Measurements from ENCODE around the gene NLRP6. TPM values are rescaled to one million over a fixed set of nuclear protein-coding genes. Genes with fewer than 3 reads are reported as not detected.
"Not testable (repeated sequence)": the region's sequence is repeated elsewhere in the genome, so short reads cannot be mapped to it uniquely, and the experiment has no call there.

NLRP6 gene
- total RNA-seq = not detected in 2 replicates

DNA sequence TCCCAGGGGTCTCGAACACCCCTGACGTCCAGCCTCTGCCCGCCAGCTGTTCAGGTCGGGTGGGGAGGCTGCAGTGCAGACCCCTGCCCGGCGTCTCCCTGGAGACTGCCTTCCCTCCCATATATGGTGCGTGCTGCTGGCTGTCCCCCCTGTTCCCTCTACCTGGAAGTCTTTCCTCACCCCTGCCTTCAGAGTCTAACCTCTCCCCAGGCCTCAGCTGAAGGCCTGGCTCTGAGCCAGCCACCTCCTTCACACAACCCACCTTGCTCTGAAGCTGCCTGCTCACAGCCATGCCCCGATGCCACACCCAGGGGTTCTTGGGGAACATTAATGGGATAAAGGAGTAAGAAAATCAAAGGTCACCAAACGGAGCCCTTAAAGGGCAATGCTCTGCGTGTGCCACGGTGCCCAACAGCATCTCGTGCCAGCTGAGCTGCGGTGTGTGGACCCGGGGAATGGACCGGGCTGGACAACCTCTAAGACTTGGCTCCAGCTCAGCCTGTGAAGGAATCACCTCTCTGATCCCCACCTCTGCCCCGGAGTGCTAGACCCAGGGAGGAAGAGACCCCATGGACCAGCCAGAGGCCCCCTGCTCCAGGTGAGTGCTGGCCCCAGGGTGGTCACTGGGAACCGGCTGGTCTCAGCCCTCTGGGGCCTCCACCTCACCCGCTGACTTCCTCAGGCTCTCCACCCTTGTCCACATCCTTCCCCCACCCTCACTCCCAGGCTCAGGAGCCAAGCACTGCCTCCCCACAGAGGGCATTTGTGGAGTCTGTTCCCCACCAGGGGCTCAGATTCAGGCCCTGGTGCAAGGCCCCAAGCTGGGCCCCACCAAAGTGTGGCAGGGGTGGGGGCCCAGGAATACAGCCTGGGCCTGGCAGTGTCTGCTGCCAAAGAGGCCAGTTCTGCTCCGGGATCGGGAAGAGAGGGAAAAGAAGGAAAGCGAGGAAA, at the start of gene NLRP6:
NLRP6 (plus strand) TSS at position 407 of the 951 bp plus-strand sequence; CDS start at position 570, 163 bp downstream.
- DNase-seq = no peak

GRCh38 chr11:230431-230830, 47.8 kb upstream of the NLRP6 start:
- DNase-seq = no peak

DNA sequence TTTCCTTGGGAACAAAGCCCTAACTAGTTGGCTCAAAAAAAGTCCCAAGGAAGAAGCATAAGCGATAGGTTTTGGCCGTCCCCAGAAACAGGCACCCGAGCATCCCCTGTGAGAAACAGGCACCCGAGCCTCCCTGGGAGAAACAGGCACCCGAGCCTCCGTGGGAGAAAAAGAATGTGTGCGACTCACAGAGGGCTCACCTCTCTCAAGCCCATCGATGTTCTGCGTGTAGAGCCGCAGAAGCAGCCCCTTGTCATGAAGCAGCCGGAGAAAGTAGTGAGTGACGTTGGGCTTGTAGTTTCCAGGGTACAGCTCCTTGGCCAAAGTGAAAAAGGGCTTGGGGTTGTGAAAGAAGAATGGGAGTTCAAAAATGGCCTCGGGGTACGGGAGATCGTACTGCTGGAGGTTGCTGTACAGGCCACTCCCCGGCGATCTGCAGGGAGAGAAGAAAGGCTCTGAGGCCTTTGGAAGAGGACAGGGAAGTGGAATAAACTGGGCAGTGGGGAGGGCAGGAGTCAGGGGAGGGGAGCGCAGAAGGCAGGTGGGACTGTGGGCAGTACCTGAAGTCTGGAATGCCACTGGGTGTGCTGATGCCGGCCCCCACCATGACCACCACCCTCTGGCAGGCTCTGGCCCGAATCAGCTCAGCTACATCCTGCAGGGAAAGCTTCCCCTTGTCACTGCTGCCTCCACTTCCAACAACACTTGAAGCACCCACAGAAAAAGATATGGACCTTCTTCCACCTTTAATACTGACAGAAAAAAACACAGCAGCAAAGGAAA, 45.2 kb upstream of the NLRP6 start:
- no peak for DNase-seq

DNA sequence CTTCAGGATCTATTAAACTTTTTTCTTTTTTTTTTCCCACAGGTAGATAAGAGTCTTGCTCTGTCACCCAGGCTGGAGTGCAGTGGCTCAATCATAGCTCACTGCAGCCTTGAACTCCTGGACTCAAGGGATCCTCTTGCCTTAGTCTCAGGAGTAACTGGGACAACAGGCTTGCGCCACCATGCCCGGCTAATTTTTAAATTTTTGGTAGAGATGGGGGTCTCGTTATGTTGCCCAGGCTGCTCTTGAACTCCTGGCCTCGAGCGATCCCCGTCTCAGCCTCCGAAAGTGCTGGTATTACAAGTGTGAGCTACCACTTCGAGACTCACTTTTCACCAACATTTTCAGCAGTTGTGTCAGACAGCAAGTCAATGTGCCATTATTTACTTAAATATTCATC, 43.0 kb upstream of the NLRP6 start:
- no peak for DNase-seq

DNA sequence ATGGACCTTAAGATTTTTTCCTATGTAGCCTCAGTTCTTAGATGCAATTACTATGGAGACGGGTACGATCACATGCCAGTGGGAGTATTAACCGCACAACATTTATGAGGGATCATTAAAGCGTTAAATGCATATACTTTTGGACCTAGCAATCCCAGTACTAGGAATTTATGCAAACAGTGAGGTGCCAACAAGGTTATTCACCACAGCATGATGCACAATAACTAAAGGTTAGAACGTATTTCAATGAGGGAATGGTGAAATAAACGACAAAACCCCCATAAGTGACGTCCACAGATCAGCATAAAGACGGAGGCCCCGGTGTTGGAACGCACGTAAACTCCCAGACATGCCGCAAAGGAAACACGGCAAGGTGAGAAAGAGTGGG, 42.6 kb upstream of the NLRP6 start:
- DNase-seq = peak; percentile 43

DNA sequence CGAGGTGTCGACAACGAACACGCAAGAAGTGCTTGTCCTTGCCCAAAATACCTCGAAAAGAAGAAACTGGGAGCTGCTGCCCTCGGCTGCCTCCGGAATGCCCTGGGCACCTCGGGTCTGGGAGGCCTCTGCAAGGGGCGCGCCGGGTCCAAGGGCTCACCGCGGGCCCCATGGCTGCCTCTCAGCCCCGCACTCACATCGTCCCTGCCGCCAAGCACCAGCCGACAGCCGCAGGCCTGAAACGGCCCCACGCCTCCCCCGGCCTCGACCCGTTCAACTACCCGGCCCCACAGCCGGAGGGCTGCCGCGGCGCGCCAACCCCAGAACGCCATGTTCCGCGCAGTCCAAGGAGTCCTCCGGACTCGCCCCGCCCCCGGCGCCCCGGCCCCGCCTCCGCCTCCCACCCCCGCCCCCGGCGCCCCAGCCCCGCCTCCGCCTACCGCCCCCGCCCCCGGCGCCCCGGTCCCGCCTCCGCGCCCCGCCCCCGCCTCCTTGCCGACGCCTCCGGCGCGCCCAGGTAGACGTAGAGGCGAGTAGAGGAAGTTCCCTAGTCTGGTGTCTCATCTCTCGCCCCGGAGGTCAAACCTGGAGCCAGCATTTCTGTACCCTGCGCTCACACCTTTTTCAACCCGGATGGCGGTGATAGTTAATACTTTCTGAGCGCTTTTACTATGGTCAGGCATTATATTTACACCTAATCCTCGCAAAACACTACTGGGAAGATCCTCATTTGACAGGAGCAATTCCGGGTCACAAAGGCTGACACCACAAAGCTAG, 42.0 kb upstream of the NLRP6 start, which contains the start of gene SIRT3:
SIRT3 (minus strand) TSS at position 346 of the 777 bp plus-strand sequence; CDS start at position 332, 14 bp downstream.
- peak; percentile 85 for DNase-seq

- peak; percentile 89 for DNase-seq
Measured at GRCh38 chr11:236774-237767, 41.1 kb upstream of the NLRP6 start, which contains the start of gene PSMD13. PSMD13 (plus strand) TSS chr11:236976; CDS start chr11:237050, 74 bp downstream.

DNA sequence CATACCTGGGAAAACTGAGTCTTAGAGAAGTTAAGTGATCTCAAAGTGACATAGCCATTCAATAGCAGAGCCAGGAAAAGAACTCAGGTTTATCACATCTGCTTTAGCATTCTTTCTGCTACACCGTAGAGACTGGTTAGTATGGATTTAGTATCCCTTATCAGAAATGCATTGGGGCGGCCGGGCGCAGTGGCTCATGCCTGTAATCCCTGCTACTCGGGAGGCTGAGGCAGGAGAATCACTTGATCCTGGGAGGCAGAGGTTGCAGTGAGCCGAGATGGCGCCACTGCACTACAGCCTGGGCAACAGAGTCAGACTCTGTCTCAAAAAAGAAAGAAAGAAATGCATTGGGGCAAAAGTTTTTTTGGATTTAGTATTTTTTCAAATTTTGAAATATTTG, 39.9 kb upstream of the NLRP6 start:
- not testable (repeated sequence) for DNase-seq

GRCh38 chr11:240315-240714, 37.9 kb upstream of the NLRP6 start:
- no peak for DNase-seq

GRCh38 chr11:241634-242033, 36.6 kb upstream of the NLRP6 start:
- no peak for DNase-seq

- no peak for DNase-seq
Measured at GRCh38 chr11:244376-244775, 33.8 kb upstream of the NLRP6 start.

- DNase-seq = no peak
Measured at GRCh38 chr11:249062-249461, 29.1 kb upstream of the NLRP6 start.

DNA sequence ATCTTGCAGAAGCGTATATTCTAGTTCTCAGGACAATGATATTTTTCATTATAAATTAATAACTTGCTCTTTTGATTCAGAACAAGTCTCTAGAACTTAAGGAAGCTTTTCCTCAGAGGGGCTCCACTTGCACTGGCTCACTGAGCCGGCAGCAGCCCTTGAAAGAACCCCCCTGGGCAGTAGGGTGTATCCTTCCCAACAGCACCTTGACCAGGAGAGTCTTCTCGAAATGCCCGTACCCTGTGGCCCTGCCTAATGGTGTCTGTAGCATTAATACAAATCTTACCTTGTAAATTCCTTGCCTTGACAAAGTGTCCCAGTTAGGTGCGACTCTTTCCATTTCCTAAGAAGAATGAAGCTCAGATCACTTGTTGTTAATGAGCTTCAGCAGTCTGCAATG, 27.9 kb upstream of the NLRP6 start:
- DNase-seq = no peak

DNA sequence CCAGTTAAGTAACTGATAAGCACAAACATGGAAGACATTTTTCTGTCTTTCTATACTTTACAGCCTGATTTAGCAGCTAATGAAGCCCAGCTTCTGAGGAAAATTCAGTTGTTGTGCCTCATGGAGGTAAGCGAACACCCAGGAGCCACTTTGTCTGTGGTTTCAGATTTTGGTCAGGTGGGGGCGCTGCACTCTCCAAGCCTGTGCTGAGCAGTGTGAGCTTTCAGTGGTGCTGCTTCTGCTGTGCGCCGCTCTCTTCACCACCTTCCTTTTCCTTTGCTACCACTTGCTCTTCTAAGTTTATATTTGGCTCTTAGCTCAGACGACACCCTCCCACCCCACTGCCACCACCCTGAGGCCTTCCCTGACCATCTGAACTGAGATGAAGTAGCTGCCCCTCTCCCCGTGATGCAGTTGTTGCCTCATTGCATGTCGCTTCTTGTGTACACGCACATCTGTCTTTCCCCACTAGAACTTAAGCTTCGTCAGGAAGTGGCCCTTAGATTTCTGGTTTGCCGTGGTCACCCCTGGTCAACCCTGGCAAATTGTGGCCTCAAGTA, 27.4 kb upstream of the NLRP6 start:
- peak; percentile 82 for DNase-seq

DNA sequence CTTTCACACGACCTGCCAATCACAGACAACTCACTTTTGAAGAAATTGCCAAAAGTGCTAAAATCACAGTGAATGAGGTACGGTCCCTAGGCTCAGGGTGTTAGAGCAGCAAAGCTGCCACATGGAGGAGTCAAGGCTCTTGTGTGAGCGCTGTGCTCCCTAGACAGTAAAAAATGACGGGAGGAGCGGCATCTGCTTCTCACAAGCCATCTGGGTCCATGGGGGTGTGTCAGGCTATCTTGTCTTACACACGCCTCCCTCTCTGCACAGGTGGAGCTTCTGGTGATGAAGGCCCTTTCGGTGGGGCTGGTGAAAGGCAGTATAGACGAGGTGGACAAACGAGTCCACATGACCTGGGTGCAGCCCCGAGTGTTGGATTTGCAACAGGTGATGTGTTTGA, 26.7 kb upstream of the NLRP6 start:
- DNase-seq = no peak

- no peak for DNase-seq
Measured at GRCh38 chr11:252666-253065, 25.5 kb upstream of the NLRP6 start.

GRCh38 chr11:253160-253885, 24.9 kb upstream of the NLRP6 start:
- no peak for DNase-seq

DNA sequence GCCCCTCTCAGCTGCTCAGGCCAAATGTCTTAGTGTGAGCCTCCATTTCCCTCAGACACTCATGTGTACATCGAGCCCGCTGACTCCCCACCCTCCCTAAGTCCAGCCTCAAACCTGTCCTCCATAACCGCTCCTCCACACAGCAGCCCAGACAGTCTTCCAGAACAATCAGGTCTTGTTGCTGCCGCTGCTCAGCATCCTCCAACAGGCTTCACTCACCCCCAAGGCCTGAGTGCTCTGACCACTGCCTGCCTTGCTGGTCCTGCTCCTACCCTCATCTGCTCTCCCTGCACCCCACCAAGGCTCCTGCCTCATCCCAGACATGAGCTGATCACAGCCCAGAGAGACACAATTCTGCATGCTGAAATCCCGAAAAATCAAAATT, 24.3 kb upstream of the NLRP6 start:
- DNase-seq = no peak

DNA sequence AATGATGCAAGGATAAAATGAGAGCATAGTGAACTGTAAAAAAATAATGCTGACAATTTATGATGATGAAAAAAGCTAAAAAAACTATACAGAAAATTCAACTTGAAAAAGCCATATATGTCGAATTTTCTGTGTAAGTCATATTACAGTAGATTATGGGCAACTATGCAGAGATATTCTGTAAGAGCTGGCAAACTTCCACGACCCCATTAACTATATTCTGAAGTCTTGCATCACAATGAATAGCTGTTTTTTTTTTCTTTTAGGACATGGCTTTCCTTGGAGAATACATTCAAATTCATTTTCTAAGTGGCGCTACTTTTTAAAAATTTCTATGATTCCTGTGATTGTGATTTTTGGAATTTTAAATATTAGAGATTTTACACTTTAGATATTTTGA, 23.0 kb upstream of the NLRP6 start:
- DNase-seq = no peak

- no peak for DNase-seq
Measured at GRCh38 chr11:255816-256215, 22.4 kb upstream of the NLRP6 start.

All from dermis blood vessel endothelial cell (primary cell).